Stimulated activated CD4-positive, alpha-beta T cell treated with anti-CD3 and anti-CD28 coated beads, TNF-alpha, amount 100 ng/mL, for 1 hour (primary cell): ENCODE results near the gene BUD31.
A peak's percentile ranks its signal among the peaks of the same experiment; 100 is the strongest.
"Not testable (repeated sequence)": the region's sequence is repeated elsewhere in the genome, so short reads cannot be mapped to it uniquely, and the experiment has no call there.

Source experiments
- DNase-seq, 3 donors: peaks; one replicate each; pipeline ENCODE4 v3.0.0-alpha.2; 2020; ENCODE audit warnings: low read depth in 3 of 3, low spot score in 1 of 3

Gene BUD31

DNA sequence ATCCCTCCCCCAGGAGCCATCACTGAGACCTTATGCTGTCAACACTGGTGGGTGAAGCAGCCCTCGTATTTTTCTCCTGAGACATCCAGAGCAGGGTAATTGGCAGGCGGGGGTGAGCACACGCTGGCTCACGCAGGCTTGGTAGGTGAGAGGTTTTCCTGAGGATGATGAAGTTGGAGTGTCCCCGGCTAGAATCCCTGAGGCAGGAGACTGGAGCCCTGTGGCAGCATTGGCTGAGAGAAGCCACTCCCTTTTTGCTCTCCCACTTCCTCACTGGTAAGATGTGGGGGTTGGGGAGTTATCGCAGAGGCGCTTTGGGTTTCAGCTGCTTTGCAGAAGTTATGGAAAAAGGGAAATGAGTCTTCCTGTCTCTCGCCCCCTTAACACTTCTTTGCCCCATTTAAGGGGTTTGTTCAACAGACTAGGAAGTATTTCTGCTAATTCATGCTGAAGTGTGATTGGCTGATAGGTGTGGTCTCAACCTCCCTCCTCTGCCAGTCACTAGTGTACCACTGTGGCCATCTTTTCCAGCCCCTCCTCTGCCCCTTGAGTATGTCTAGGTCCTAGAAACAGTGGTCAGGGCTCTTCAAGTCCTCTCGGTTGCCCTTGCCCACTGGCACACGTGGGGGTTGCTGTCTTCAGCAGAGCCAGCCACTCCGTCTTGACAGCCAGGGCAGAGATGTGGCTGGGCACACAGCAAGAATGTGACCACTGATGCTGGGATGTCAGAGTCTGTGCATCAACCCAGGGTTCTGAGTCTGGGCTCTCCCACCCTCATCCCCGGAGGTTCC, 28.5 kb upstream of the BUD31 start:
- no peak for DNase-seq

DNA sequence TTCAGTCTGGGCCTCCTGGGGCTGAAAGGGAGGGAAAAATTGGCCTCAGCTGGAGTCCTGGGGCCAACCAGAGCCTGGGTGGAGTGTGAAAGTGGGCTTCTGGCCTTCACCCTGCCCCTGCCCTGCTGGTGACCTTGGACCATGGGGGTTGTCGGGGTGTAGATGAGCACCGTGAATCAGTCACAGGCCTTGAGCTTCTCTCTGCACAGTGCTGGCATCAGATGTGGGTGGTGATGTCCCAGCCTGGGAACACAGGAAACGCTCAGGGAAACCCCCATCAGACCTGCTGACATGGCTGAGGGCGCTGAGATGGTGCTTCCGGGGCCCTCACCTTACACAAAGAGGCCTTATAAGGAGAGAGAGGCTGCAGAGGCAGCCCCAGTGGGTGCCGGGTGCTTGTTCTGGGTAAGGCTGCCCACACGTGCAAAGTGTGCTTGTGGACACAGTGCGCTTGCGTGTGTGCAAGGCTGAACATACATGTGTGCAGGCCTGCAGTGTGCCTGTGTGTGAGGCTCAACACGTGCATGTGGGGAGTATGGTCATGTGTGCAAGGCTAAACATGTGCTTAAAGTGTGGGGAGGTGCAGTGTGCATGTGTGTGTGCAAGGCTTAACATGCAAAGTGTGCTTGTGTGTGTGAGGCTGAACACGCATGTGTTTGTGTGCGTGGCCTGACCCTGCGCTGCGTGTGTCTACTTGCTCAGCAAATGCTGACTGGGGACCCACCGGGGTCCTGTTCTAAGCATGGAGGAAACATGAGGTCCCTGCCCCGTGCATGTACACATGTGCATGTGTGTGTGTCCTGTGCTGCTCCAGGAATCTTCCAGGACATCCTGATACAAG, 27.7 kb upstream of the BUD31 start:
- DNase-seq, result peak; percentile 69 to 85 (median 84)

DNA sequence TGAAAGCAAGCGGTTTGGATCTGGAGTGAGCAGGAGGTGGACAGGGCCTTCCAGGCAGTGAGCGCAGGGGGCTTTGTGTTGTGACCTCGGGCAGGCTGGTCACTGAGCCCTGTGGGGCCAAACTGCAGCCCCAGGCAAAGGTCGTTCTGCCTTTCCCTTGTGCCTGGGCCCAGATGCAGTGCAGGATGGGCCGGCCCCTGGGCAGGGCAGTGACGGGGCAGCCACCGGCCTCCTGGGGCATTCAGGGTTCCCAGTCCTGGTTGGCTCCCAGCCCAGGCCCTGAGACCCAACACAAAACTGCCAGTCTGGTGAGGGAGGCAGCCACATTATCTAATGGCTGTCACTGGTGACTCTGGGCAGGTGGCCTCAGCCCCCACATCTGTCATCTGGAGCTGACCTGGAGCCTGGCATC, 27.1 kb upstream of the BUD31 start:
- DNase-seq, result no peak

DNA sequence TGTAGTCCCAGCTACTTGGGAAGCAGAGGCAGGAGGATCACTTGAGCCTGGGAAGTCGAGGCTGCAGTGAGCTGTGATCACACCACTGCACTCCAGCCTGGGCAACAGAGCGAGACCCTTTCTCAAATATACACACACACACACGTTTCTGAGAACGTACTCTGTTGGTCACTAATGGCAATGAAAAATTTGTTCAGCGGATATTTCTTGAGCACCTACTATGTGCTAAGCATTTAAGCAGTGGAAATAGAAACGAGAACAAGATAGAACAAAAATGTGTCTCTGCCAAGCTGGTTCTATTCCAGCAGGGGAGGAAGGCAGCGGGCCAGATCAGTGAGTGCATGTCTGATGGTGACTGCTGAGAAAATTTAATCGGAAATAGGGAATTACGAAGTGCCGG, 25.6 kb upstream of the BUD31 start:
- DNase-seq, result no peak

GRCh38 chr7:99383791-99384370, 24.9 kb upstream of the BUD31 start:
- no peak for DNase-seq

- no peak for DNase-seq
These were observed 24.2 kb upstream of the BUD31 start for GRCh38 chr7:99384523-99384922.

- DNase-seq, result no peak
These were observed 23.2 kb upstream of the BUD31 start for GRCh38 chr7:99385564-99385963.

DNA sequence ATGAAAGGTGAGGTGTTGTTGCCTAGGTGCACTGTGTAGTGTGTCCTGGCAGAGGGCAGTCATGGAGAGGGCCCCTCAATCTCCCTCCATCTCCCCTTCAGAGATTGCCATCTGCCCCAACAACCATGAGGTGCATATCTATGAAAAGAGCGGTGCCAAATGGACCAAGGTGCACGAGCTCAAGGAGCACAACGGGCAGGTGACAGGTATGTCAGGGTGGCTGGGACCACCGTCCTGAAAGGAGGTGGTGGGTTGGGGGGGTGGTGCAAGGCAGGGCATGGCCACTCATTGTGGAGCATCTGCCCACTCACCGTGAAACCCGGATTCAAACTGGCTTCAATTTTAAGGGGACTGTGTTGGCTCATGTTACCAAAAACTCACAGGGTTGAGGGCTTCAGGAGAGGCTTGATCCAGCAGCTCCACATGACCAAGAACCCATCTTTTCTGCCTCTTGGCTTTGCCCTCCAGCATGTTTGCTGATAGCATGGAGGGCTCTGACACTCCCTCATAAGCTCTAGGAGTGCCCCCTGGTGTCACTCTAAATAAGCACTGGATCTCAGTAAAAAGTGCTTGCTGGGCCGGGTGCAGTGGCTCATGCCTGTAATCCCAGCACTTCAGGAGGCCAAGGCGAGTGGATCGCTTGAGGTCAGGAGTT, 22.1 kb upstream of the BUD31 start:
- no peak for DNase-seq

DNA sequence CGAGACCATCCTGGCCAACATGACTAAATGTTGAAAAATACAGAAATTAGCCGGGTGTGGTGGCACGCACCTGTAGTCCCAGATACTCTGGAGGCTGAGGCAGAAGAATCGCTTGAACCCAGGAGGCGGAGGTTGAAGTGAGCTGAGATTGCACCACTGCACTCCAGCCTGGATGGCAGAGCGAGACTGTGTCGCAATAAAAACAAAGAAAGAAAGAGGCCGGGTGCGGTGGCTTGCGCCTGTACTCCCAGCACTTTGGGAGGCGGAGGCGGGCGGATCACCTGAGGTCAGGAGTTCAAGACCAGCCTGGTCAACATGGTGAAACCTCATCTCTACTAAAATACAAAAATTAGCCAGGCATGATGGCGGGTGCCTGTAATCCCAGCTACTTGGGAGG, 21.5 kb upstream of the BUD31 start:
- not testable (repeated sequence) for DNase-seq

- no peak for DNase-seq
These were observed 20.9 kb upstream of the BUD31 start for GRCh38 chr7:99387912-99388311.

DNA sequence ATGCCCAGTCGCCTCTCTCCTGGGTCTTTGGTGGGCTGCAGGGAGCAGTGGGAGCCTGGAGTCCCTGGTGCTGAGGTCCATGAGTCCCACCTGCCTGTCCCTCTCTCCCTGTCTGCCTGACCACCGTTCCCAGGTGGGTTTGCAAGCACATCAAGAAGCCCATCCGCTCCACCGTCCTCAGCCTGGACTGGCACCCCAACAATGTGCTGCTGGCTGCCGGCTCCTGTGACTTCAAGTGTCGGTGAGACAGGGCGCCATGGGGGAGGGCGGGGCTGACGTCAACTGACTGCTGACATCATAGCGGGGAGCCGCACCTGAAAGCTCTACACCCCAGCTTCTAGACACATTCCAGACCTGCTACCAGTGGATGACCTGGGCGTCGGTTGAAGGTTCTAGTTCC, 19.0 kb upstream of the BUD31 start:
- DNase-seq, result no peak

GRCh38 chr7:99390941-99391602, 17.7 kb upstream of the BUD31 start:
- DNase-seq, result no peak

- DNase-seq, result no peak
These were observed 16.7 kb upstream of the BUD31 start for GRCh38 chr7:99392046-99392445.

- peak in 2 of 3 donors; percentile 64 to 67 for DNase-seq
These were observed 16.0 kb upstream of the BUD31 start for GRCh38 chr7:99392659-99393354.

- no peak for DNase-seq
These were observed 15.2 kb upstream of the BUD31 start for GRCh38 chr7:99393355-99394187.

- no peak for DNase-seq
These were observed 14.6 kb upstream of the BUD31 start for GRCh38 chr7:99394188-99394502.

- DNase-seq, result no peak
These were observed 13.0 kb upstream of the BUD31 start for GRCh38 chr7:99395616-99396327.

- no peak for DNase-seq
These were observed 12.1 kb upstream of the BUD31 start for GRCh38 chr7:99396418-99397296.
